HG03097 (cell line): ENCODE data around the gene BRICD5.
"Not testable (repeated sequence)": the region's sequence is repeated elsewhere in the genome, so short reads cannot be mapped to it uniquely, and the experiment has no call there.

ENCODE experiments used
- ATAC-seq: cut with Tn5 transposase; IDR thresholded peaks from one replicate; pipeline ENCODE4 v1.9.1; 2021; ENCODE audit not compliant: unreplicated experiment, low FRiP score

The BRICD5 gene

GRCh38 chr16:2210386-2211365 is at the start of gene BRICD5:
BRICD5 (minus strand) TSS chr16:2210863; CDS start chr16:2210833, 30 bp downstream.
- ATAC-seq = no peak

DNA sequence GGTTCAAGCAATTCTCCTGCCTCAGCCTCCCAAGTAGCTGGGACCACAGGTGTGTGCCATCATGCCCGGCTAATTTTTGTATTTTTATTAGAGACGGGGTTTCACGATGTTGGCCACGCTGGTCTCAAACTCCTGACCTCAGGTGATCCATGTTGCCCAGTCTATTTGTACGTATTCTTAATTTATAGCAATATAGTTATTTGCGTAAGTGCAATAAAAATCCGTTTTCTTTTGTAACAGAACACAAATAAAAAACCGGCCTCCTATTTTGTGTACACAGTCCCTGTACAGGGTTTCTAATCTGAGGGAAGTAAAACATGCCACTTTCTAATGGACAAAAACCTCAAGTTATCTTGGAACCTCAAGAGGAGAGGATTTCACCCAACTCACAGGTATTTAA is 49.6 kb upstream of the BRICD5 start:
- no peak for ATAC-seq

DNA sequence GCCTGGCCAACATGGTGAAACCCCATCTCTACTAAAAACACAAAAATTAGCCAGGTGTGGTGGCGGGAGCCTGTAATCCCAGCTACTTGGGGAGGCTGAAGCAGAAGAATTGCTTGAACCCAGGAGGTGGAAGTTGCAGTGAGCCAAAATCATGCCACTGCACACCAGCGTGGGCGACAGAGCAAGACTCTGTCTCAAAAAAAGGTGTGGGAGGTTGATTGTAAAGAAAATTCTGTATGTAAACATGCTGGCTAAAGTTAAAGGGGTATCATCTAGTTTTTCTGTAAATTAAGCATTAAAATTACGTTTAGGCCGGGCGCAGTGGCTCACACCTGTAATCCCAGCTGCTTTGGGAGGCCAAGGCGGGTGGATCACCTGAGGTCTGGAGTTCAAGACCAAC is 47.9 kb upstream of the BRICD5 start:
- not testable (repeated sequence) for ATAC-seq

GRCh38 chr16:2257726-2258125 is 47.1 kb upstream of the BRICD5 start:
- no peak for ATAC-seq

- no peak for ATAC-seq
Observed at GRCh38 chr16:2256531-2257140, 46.0 kb upstream of the BRICD5 start.

DNA sequence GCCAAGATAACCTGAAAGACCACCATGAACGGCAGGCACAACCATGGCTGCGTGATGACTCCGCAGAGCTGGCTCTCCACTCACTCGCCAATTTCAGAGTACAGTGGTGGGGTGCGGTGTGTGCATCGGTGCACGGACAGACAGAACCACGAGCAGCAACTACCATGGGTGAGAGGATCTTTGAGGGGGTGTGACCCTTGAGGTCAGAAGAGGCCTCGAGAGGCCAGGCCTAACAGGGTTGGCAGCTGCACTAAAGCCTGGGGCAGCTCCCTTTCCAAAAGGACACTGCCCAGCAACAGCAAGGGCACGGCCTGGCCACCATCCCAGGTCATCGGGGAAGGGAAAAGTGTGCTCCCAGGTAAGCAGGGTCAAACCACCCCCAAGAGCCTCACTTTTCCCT is 42.6 kb upstream of the BRICD5 start:
- ATAC-seq = no peak

DNA sequence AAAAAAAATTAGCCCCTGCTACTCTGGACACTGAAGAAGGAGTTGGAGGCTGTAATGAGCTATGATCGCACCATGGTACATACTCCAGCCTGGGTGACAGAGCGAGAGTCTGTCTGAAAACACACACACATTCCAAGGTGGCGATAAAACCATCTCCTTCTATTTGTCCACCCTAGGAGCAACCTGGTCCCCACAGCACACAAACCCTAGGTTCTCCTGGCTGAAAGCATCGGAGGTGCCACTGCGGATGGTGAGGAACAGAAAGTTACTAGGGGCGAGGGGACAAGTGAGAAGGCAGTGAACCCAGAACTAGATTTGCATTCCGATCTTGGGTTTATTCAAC is 42.1 kb upstream of the BRICD5 start:
- ATAC-seq = no peak

- ATAC-seq = peak; percentile 85
Observed at GRCh38 chr16:2251296-2252111, 40.8 kb upstream of the BRICD5 start, which contains the start of gene ECI1. ECI1 (minus strand) TSS chr16:2251587; CDS start chr16:2251566, 21 bp downstream.

- no peak for ATAC-seq
Observed at GRCh38 chr16:2250652-2251295, 40.1 kb upstream of the BRICD5 start.

DNA sequence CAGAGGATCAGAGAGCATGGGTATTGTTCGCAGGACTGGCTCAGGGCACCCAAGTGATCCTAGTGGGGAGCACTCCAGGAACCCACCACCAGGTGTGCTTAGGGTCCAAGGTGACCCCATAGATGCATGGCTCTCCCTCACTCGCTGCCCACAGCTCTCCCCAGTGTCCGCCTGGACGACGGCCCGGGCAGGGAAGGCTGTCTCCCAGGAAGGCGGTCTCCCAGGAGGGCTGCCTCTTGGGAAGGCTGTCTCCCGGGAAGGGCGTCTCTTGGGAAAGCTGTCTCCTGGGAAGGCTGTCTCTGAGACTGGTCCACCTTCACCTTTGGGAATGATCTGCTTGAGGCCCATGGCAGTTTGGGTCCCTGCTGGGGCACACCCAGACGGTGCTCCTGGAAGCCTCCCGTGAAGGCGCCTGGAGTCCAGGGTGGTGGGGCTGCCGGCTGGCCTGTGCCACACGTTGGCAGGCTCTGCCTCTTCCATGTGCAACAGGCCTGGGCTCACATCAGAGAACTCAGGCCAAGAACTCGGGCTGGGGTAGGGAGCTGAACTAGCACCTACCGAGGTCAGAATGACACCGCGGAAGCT is 35.7 kb upstream of the BRICD5 start:
- ATAC-seq = no peak

GRCh38 chr16:2244926-2245795 is 34.5 kb upstream of the BRICD5 start:
- no peak for ATAC-seq

DNA sequence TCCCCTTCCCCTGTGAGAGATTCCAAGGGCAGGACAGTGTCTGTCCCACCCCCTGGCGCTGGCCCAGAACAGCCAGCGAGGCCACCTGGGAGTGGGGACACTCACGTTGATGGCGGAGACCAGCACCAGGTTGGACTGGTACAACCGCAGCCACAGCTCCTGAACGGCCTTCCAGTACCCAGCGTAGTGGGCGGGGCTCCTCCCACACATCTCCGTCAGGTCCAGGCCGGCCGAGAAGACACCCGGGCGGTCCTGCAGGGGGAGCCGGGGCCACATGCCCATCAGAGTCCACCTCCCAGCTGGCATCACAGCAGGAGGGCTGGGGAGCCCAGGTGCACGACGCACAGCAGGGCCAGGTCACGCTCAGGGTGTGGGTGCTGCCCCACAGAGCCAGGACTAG is 33.6 kb upstream of the BRICD5 start:
- no peak for ATAC-seq

GRCh38 chr16:2243781-2244180 is 33.1 kb upstream of the BRICD5 start:
- ATAC-seq = no peak

DNA sequence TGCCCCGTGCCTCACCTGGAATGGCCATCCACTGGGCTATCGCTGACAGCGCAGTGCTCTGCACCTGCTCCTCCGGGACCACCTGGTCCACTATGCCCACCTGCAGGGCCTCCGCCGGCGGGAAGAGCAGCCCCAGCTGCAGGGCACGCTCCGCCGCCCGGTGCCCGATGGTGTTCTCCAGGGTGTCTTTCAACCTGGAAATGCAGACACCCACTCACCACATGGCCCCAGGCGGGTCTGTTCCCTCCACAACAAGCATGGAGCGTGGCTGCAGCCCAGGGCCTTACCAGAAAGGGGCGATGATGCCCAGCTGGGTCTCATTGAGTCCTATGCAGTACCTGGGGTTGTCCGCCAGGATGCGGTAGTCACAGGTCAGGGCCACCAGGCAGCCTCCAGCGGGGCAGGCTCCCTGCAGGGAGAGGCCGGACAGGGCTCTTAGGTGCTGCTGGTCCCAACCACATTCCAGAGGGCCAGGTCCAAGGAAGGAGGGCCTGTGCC is 32.4 kb upstream of the BRICD5 start:
- no peak for ATAC-seq

DNA sequence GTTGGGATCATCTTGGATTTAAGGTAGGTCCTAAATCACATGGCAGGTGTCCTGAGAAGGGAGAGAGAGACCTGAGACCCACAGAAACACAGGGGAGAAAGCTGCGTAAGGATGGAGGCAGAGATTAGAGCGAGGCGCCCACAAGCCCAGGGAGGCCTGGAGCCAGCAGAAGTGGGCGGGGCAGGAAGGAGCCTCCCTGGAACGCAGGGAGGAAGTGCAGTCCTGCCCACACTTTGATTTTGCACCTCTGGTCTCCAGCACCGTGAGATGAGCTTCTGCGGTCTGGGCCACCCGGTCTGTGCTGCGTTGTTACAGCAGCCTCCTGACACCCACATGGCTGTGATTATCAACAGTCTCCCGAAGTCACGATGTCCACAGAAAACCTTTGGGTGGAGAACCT is 31.9 kb upstream of the BRICD5 start:
- no peak for ATAC-seq

DNA sequence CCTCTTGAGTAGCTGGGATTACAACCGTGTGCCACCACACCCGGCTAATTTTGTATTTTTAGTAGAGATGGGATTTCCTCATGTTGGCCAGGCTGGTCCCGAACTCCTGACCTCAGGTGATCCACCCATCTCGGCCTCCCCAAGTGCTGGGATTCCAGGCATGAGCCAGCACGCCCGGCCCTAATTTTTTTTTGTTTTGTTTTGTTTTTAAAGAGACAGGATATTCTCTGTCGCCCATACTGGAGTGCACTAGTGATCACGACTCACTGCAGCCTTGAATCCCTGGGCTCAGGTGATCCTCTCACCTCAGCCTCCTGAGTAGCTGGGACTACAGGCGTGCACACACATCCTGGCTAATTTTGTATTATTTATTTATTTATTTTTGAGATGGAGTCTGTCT is 29.7 kb upstream of the BRICD5 start:
- not testable (repeated sequence) for ATAC-seq

DNA sequence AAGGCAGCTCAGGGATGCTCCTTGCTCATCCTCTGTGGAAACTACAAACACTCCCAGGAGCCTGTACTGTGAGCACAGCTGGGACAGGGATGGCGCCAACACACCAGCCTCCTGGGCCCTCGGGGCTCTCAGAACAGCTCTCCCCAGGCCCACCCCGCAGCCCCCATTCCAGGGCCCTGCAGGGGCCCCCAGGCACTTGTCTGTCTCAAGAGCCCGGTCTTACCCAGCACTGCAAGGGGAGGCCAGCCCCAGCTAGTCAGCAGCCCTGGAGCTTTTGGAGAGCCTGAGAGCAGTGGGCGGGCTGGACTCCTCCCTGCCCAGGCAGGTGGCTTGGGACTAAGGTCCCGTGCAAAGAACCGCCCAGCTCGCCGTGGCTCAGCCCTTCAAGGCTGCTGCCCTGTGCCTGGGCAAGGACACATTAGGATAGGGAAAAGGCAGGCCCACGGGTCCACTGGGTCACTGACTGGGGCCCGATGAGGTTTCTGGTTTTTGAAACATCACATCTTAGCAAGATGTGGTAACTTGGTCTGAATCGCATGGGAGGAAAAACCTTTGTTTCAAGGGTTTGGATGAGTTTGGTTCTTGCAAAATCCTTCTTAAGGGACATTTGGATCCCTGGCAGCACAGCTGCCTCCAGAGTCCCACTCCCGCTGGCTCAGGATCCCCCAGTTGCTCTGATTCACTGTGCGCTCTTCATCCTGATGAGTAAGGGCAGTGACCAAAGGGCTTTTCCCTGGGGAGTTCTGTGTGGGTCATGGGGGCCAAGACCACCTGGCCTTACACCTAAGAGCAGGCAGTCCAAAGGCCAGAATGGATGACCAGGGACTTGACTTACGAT is 28.4 kb upstream of the BRICD5 start:
- no peak for ATAC-seq

DNA sequence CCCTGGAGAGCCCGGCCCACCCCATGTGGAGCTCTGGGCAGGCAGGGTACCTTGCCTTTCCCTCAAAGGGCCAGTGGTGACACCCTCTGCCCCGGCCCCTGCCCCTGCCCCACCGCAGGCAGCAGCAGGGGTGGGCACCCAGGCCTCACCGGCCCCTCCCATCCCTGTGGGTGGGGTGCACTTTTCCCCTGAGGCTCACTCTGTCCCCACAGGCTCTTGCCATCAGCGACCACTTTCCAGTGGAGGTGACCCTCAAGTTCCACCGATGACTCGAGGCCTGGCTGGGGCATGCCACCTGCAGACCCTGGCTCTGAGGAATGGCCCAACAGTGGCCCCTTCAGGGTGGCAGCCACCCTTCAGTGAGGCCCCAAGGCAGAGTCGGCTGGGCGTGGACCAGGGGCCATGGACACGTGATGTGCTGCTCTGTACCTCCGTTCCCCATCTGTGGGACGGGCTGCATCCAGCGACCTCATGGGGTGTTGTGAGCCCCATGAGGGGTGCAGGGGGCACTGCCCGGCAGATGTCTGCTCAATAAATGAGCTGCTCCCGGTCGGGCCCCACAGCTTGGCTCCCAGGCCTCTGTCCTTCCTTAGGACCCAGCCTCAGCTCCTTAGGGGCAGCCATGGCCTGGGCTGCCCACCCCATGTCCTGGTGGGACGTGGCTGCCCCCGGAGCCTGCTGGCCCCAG is 27.6 kb upstream of the BRICD5 start:
- ATAC-seq = no peak
